ENCODE data around the gene TARBP1.

Gene TARBP1

DNA sequence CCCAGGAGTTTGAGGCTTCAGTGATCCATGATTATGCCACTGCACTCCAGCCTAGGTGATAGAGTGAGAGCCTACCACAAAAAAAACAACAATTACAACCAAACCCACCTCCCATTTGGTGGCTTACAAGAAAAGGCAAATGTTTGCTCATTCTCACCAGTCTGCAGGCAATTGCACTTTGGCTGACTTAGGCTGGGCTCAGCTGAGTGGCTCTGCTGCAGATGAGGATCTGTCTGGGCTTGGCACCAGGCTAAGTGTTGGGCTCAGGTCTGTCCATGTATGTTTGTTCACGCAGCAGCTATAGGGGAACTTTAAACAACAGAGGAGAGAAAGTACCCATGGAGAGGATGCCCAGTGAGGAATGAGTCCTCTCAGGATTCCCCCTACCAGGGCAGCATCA, 133.7 kb downstream of the TARBP1 start:
- DNase-seq (ENCODE audit: low read depth), result no peak

DNA sequence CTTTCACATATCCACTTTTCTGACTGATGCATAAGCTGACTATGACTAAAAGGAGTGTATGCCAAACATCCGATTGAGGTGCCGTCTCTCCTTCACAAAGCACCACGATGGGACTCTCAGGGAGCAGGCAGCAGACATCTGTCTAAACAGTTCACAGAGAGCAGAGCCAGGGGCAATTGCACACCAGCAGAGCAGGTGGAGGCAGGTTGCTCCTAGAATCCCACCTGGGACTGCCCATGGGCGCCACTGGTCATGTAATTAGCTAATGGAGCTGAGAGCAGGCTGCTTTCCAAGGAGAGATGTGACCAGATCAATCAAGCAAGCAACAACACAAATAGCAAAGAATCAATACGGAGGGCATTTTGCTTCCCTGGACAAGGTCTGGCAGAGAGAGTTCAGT, 136.2 kb downstream of the TARBP1 start:
- no peak for DNase-seq (ENCODE audit: low read depth)

Measured in stimulated activated CD8-positive, alpha-beta memory T cell treated with anti-CD3 and anti-CD28 coated beads, Interleukin-12 subunit alpha, Interleukin-12 subunit beta, amount 100 ng/mL, for 4 hours (primary cell).